PFSK-1 (cell line): ENCODE results near the gene ABCF3.
A peak's percentile ranks its signal among the peaks of the same experiment; 100 is the strongest.

Experiments used
- POLR2AphosphoS5 ChIP-seq: IDR thresholded peaks from 2 replicates; pipeline ENCODE4 v1.6.1; 2012; ENCODE audit warnings: low read depth, mild to moderate bottlenecking, control low read depth, low read length, moderate library complexity
- REST ChIP-seq, 2 experiments: IDR thresholded peaks; 2 replicates each; pipeline versions ENCODE4 v1.6.1 to v1.8.0; 2011 to 2012; ENCODE audit warnings: low read depth in 2 of 2, low read length in 2 of 2, control low read depth in 1 of 2, inconsistent platforms in 1 of 2, mild to moderate bottlenecking in 1 of 2, moderate library complexity in 1 of 2; ENCODE audit not compliant: insufficient read depth in 1 of 2
- SIN3A ChIP-seq: IDR thresholded peaks from 2 replicates; pipeline ENCODE4 v1.6.1; 2012; ENCODE audit warnings: mild to moderate bottlenecking, low read length, moderate library complexity, borderline replicate concordance; ENCODE audit not compliant: insufficient read depth
- TAF1 ChIP-seq: IDR thresholded peaks from 2 replicates; pipeline ENCODE4 v1.6.1; 2012; ENCODE audit warnings: low read length, control low read depth, borderline replicate concordance; ENCODE audit not compliant: insufficient read depth

- TF ChIP-seq POLR2AphosphoS5 (no peak), TAF1 (no peak), SIN3A (no peak), REST (IDR thresholded peaks at IDR 0.05; ENCODE audit: insufficient read depth in 1 of 2, low read depth in 2 of 2, low read length in 2 of 2) (peak in 1 of 2 experiments; percentile 52; a peak in 1 of 4 replicates)
Measured at GRCh38 chr3:184155644-184156521, 30.1 kb upstream of the ABCF3 start.
